ENCODE measurements around the gene SH3RF1.

GRCh38 chr4:169064296-169064695 lies 206.5 kb downstream of the SH3RF1 start:
- no peak for TF ChIP-seq CTCF (IDR thresholded peaks at IDR 0.05 in 2 of 3, conservative IDR thresholded peaks at IDR 0.05 in 1 of 3; ENCODE audit: borderline replicate concordance in 1 of 3, insufficient read depth in 1 of 3, low read depth in 2 of 3, low read length in 2 of 3)
- no peak for TF ChIP-seq EZH2 (IDR thresholded peaks at IDR 0.05)
- no peak for TF ChIP-seq SIN3A (IDR thresholded peaks at IDR 0.05; ENCODE audit: low read depth)
- no peak for TF ChIP-seq RAD21 (IDR thresholded peaks at IDR 0.05; ENCODE audit: low read depth)
- TF ChIP-seq SRF (IDR thresholded peaks at IDR 0.05; ENCODE audit: low read depth): no peak
- TF ChIP-seq POLR2A (IDR thresholded peaks at IDR 0.05; ENCODE audit: borderline replicate concordance, extremely low read depth, insufficient read depth, insufficient read length): no peak
- no peak for TF ChIP-seq POLR2AphosphoS5 (IDR thresholded peaks at IDR 0.05; ENCODE audit: low read depth, low read length)
- TF ChIP-seq CEBPB (IDR thresholded peaks at IDR 0.05; ENCODE audit: low read depth): no peak
- no peak for TF ChIP-seq ZNF274 (IDR thresholded peaks at IDR 0.05; ENCODE audit: low read depth, low read length)
- no peak for TF ChIP-seq SP1 (IDR thresholded peaks at IDR 0.05; ENCODE audit: low read depth)
- TF ChIP-seq ATF3 (IDR thresholded peaks at IDR 0.05): no peak
